ENCODE data around the gene NUSAP1. TPM values are rescaled to one million over a fixed set of nuclear protein-coding genes. Genes with fewer than 3 reads are reported as not detected.
"Not testable (repeated sequence)": the region's sequence is repeated elsewhere in the genome, so short reads cannot be mapped to it uniquely, and the experiment has no call there.

NUSAP1 gene
- total RNA-seq (2014; rRNA removed) (96.2 and 178 TPM in 2 replicates), Bru-seq, nascent RNA (percentile 93 among the genes with signal in this experiment), BruChase-seq, experiment 1, labeled RNA remaining after a 6-hour chase (percentile 97 among the genes with signal in this experiment), BruChase-seq, experiment 2, labeled RNA remaining after a 2-hour chase (percentile 76 among the genes with signal in this experiment)
- long read RNA-seq, transcript NUSAP1-202 (11 exons, 2,274 nt), result major isoform, 17 of 65 reads
- long read RNA-seq, transcript NUSAP1-208 (11 exons, 1,629 nt), result minor isoform, 13 of 65 reads
- long read RNA-seq, transcript NUSAP1-201 (11 exons, 2,409 nt), result minor isoform, 11 of 65 reads
- long read RNA-seq, partial matches to known transcripts, result 8 of 65 reads
- long read RNA-seq, other reads (novel, unspliced or antisense), result 15 of 65 reads

- H2AFZ ChIP-seq (ENCODE audit: low read length), result peak within 1 kb of the TSS; percentile 97
- ChIA-PET CTCF (no interaction called here), POLR2A (ENCODE audit: unreplicated experiment) (interaction anchor here (0.6 kb wide), 1 partner anchor 216 kb away, joined by 4 read pairs; the partner anchor contains the start of gene INO80)
- no peaks in the 10 kb centered on the region for H3K9me2 ChIP-seq (replicated peaks; ENCODE audit: low read length)
- 0 out of 2 replicates have a peak, but pooled peaks cover 4% of the 10 kb centered on the region for H3K36me3 ChIP-seq (ENCODE audit: low read depth, low read length)
- peak within 1 kb of the TSS; percentile 57 for H3K27ac ChIP-seq (ENCODE audit: low read length)
- H3K9ac ChIP-seq (ENCODE audit: low read length), result peak within 1 kb of the TSS; percentile 92
- H3K4me1 ChIP-seq (ENCODE audit: insufficient read depth, low read length), result peaks cover 11% of the 10 kb centered on the region; the same call in 1 of the 2 replicates
- peak within 1 kb of the TSS; percentile 87 for H3K4me3 ChIP-seq (ENCODE audit: low read length)
- TF ChIP-seq CTCF (conservative IDR thresholded peaks at IDR 0.05; ENCODE audit: low read depth, low read length), result peak; percentile 46
- TF ChIP-seq EZH2phosphoT487 (IDR thresholded peaks at IDR 0.05; ENCODE audit: borderline replicate concordance, low read length), result no peak
- intact Hi-C loops (cut with micrococcal nuclease), result loop anchor here (1.0 to 2.0 kb wide), 2 partner anchors 48 to 101 kb away; partner anchors contain the start of gene CHP1
- ATAC-seq (peak; percentile 94), DNase-seq (peak; percentile 100)
- H3K4me2 ChIP-seq (ENCODE audit: low read length), result peak within 1 kb of the TSS; percentile 93
- no peaks in the 10 kb centered on the region for H3K27me3 ChIP-seq (ENCODE audit: low read length)
- no TSS peak for BruUV-seq (replicated peaks)
- H3K9me3 ChIP-seq (ENCODE audit: low read length), result no peaks in the 10 kb centered on the region
- H4K20me1 ChIP-seq (ENCODE audit: low read length), result no peaks in the 10 kb centered on the region
- H3K79me2 ChIP-seq (ENCODE audit: low read length), result peaks cover 56% of the 10 kb centered on the region
- no peaks in the 10 kb centered on the region for H3F3A ChIP-seq (ENCODE audit: low read length, unreplicated experiment)
Observed at GRCh38 chr15:41332194-41333025, at the start of gene NUSAP1, which contains the start of gene OIP5. TSS of gene NUSAP1 (plus strand) at chr15:41332881. CDS start at chr15:41332958, 77 bp downstream. TSS of gene OIP5 (minus strand) at chr15:41332591. CDS start at chr15:41332561, 30 bp downstream.

GRCh38 chr15:41282980-41283652 lies 49.6 kb upstream of the NUSAP1 start:
- CTCF ChIA-PET, result not testable (repeated sequence)

More at GRCh38 chr15:41282980-41283652, 49.6 kb upstream of the NUSAP1 start:
- H3K9ac ChIP-seq (ENCODE audit: low read length), result peak overlapping the region; percentile 52
- intact Hi-C loops (cut with micrococcal nuclease); H3F3A ChIP-seq (ENCODE audit: low read length, unreplicated experiment); H3K27me3 ChIP-seq (ENCODE audit: low read length); H3K9me3 ChIP-seq (ENCODE audit: low read length); ATAC-seq; DNase-seq; H4K20me1 ChIP-seq (ENCODE audit: low read length); H3K4me3 ChIP-seq (ENCODE audit: low read length); H3K9me2 ChIP-seq (replicated peaks; ENCODE audit: low read length): not testable (repeated sequence)
- H2AFZ ChIP-seq (ENCODE audit: low read length), result peak overlapping the region; percentile 80
- peaks cover 42% of the 10 kb centered on the region for H3K36me3 ChIP-seq (ENCODE audit: low read depth, low read length)
- peaks cover 37% of the 10 kb centered on the region for H3K4me1 ChIP-seq (ENCODE audit: insufficient read depth, low read length)
- POLR2A ChIA-PET (ENCODE audit: unreplicated experiment), result interaction anchor here (0.6 kb wide), 2 partner anchors 12 to 62 kb away, joined by 3 to 4 read pairs; no protein-coding TSS in a partner anchor
- H3K4me2 ChIP-seq (ENCODE audit: low read length), result peak overlapping the region; percentile 43
- peak overlapping the region; percentile 38 for H3K27ac ChIP-seq (ENCODE audit: low read length)
- TSS peak; percentile 84 for BruUV-seq (replicated peaks)
- peaks cover 41% of the 10 kb centered on the region for H3K79me2 ChIP-seq (ENCODE audit: low read length)

Measured in PC-3 (cell line).